Measurements from ENCODE around the gene BTG2. TPM values are rescaled to one million over a fixed set of nuclear protein-coding genes. Genes with fewer than 3 reads are reported as not detected.

BTG2 gene
- total RNA-seq, 4 donors from 2014 or later = 48.0 to 286 (median 74.9) TPM

DNA sequence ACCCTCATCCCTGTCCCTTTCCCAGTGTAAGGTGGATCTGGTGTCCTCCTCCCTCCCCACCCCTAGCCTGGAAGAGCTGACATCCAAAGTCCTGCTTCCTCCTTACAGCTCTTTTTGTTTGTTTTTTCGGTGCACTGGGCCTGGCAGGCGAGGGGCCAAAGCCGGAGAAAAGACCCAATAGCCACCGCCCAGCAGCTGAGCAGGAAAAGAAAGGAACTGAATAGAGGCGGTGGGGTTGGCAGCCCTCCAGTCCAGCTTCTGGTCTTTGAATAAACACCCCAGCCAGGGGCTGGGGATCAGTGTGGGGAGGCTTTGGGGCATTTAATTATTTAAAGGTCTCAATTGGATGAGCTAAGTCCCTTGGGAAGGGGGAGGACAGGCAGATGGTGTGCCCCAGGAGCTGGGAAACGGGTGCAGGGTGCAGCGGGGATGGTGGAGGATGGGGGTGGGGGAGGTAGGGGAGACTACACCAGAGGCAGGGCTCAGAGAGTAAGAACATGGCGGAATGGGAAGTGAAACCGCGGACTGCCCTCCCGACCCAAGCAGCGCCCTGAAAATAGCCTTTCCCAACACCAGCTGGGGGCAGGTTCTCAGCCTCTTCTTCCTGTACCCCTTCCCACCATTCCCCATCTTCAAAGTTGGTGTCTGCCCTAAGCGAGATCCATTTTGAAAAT lies 20.2 kb downstream of the BTG2 start:
- Histone ChIP-seq H3K9me3 (no peaks in the 10 kb centered on the region), H3K36me3 (no peaks in the 10 kb centered on the region), H3K4me3 (no peak overlapping the region), H3K27me3 (no peaks in the 10 kb centered on the region), H3K4me1 (peaks cover 30 to 38% of the 10 kb centered on the region in 2 donors), H3K27ac (peak overlapping the region; percentile 78 to 90 (median 86))
- in situ Hi-C loops (cut with MboI; ENCODE audit: low sequenced_read_pairs in 4 of 4) = loop anchor here in 1 of 4 donors (5.0 kb wide), 1 partner anchor 53 kb away; no protein-coding TSS in a partner anchor
- intact Hi-C loops (cut with DNase I; ENCODE audit: low total_unique reads) = loop anchor here (2.0 to 5.0 kb wide), 2 partner anchors 19 to 288 kb away; no protein-coding TSS in a partner anchor
- ATAC-seq (no peak), DNase-seq (peak; percentile 46 to 53)
- TF ChIP-seq, protein P1, sequence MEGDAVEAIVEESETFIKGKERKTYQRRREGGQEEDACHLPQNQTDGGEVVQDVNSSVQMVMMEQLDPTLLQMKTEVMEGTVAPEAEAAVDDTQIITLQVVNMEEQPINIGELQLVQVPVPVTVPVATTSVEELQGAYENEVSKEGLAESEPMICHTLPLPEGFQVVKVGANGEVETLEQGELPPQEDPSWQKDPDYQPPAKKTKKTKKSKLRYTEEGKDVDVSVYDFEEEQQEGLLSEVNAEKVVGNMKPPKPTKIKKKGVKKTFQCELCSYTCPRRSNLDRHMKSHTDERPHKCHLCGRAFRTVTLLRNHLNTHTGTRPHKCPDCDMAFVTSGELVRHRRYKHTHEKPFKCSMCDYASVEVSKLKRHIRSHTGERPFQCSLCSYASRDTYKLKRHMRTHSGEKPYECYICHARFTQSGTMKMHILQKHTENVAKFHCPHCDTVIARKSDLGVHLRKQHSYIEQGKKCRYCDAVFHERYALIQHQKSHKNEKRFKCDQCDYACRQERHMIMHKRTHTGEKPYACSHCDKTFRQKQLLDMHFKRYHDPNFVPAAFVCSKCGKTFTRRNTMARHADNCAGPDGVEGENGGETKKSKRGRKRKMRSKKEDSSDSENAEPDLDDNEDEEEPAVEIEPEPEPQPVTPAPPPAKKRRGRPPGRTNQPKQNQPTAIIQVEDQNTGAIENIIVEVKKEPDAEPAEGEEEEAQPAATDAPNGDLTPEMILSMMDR (IDR thresholded peaks at IDR 0.05 in 4 of 5, conservative IDR thresholded peaks at IDR 0.05 in 1 of 5) = no peak
- no peak for TF ChIP-seq POLR2A (IDR thresholded peaks at IDR 0.05)

DNA sequence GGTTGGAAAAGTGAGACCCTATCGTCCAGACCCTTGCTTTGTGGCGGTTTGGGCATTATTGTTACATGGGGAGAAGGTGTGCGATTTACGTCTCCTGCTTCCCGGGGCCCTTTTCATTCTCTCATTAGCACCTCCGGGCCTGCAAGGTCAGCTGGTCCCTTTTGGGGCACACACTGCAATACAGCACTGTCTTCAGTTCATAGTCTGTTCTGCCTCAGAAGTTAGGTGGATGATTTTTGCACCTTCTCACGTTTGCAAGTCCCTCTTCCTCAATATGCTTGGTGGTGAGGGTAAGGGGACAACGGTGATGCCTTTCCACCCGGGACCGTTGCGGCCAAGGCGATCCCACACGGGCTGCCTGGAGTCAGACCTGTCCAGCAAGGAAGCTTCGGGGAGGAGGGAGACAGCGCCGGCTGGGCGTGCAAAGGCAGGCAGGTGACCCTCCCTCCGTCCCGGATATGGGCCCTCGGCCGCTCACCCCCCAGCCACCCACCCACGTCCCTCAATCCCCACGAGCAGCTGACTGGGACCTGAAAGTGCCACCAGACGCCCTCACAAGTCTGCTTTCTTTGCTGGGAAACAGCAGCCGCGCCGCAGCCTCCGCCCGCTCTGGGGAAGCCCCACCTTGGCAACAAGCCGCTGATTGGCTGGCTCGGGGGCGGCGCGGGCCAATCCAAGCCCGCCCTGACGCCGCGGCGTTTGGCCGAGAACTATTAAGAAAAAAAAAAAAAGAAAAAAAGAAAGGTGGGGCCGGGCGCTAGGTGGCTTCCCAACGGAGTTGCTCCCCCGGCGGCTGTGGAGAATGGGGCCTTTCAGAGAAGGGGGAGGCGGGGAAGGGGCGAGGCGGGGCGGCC lies 21.7 kb downstream of the BTG2 start:
- Histone ChIP-seq H3K4me3 (peak overlapping the region; percentile 48 to 66 (median 62)), H3K9me3 (no peaks in the 10 kb centered on the region), H3K4me1 (peaks cover 24 to 31% of the 10 kb centered on the region in 2 donors), H3K36me3 (no peaks in the 10 kb centered on the region), H3K27ac (peak overlapping the region; percentile 78 to 90 (median 86)), H3K27me3 (no peaks in the 10 kb centered on the region)
- TF ChIP-seq, protein P1 (IDR thresholded peaks at IDR 0.05 in 4 of 5, conservative IDR thresholded peaks at IDR 0.05 in 1 of 5) = no peak
- TF ChIP-seq POLR2A (IDR thresholded peaks at IDR 0.05) = peak; percentile 39 to 73
- in situ Hi-C loops (cut with MboI; ENCODE audit: low sequenced_read_pairs in 4 of 4) = loop anchor here in 1 of 4 donors (5.0 kb wide), 1 partner anchor 55 kb away; no protein-coding TSS in a partner anchor
- DNase-seq (peak; percentile 86 to 87), ATAC-seq (peak; percentile 80 to 91)
- intact Hi-C loops (cut with DNase I; ENCODE audit: low total_unique reads) = loop anchor here (1.0 to 5.0 kb wide), 3 partner anchors 20 to 290 kb away; no protein-coding TSS in a partner anchor

DNA sequence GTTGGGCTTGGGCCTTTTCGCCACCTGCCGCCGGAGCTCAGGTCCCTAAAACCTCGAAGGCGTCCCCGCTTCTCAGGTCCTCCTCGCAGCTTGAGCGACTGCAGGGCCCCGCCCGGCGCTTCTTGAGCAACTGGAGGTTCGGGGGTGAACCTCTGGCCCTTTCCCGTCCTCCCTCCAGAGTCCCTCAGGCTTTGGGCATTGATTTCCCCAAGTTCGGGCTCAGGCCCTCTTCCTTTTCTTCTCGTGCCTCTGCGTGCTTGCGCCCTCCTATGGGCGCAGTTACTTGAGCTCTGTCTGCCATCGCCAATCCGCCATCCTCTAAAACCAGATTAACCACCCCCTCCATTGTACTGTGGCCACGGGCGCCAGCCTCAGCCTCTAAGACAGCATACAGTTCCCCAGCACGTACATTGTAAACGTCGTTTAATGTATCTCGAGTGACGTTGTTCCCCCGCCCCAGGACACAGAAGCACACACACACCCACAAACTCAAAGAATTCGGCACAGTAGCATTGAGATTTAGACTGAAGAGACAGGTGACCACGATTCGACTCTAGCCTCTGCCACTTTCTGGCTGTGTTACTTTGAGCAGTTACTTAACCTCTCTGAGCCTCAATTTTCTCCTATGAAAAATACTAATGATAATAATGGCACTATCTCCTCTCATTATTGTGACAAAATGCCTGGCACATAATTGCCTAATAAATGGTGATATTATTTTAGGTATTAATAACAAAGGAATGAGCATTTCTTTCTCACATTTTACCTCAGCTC lies 22.6 kb downstream of the BTG2 start:
- H3K4me1 ChIP-seq = peaks cover 23 to 25% of the 10 kb centered on the region in 2 donors
- no peaks in the 10 kb centered on the region for H3K9me3 ChIP-seq
- no peak for TF ChIP-seq POLR2A (IDR thresholded peaks at IDR 0.05)
- TF ChIP-seq, protein P1 (IDR thresholded peaks at IDR 0.05 in 4 of 5, conservative IDR thresholded peaks at IDR 0.05 in 1 of 5) = peak; percentile 39 to 67 (median 65)
- in situ Hi-C loops (cut with MboI; ENCODE audit: low sequenced_read_pairs in 4 of 4) (loop anchor here in 1 of 4 donors (5.0 kb wide), 1 partner anchor 56 kb away; no protein-coding TSS in a partner anchor), intact Hi-C loops (cut with DNase I; ENCODE audit: low total_unique reads) (loop anchor here (1.0 to 5.0 kb wide), 3 partner anchors 21 to 291 kb away; no protein-coding TSS in a partner anchor)
- H3K4me3 ChIP-seq = peak overlapping the region; percentile 48 to 66 (median 62)
- peak; percentile 53 to 71 for DNase-seq
- peak overlapping the region; percentile 78 to 90 (median 86) for H3K27ac ChIP-seq
- peak; percentile 75 to 77 for ATAC-seq
- H3K27me3 ChIP-seq = no peaks in the 10 kb centered on the region
- H3K36me3 ChIP-seq = no peaks in the 10 kb centered on the region

DNA sequence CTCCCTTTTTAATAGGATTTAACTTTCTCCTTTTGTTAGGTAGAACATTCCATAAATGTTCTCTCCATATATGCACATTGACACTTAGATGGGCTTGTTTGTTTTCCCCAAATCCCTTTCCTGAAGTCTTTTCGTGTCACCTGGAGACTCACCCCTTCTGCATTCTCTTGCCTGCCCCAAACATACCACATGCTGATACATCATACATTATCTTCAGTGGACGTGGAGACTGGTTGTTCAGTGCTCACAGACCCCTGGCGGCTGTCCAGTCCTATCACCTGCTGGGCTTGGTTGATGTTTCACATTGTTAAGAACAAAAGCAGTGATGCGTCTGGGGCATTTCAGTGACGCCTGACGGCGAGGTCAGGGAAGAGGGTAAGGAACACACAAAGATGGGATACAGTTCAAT lies 23.4 kb downstream of the BTG2 start:
- no peak for TF ChIP-seq POLR2A (IDR thresholded peaks at IDR 0.05)
- TF ChIP-seq, protein P1 (IDR thresholded peaks at IDR 0.05 in 4 of 5, conservative IDR thresholded peaks at IDR 0.05 in 1 of 5) = no peak
- H3K36me3 ChIP-seq = no peaks in the 10 kb centered on the region
- H3K9me3 ChIP-seq = no peaks in the 10 kb centered on the region
- no peaks in the 10 kb centered on the region for H3K27me3 ChIP-seq
- H3K27ac ChIP-seq = peak overlapping the region in 2 of 4 donors; percentile 3 to 89
- DNase-seq (no peak), ATAC-seq (no peak)
- intact Hi-C loops (cut with DNase I; ENCODE audit: low total_unique reads) (loop anchor here (5.0 kb wide), 1 partner anchor 291 kb away; no protein-coding TSS in a partner anchor), in situ Hi-C loops (cut with MboI; ENCODE audit: low sequenced_read_pairs in 4 of 4) (loop anchor here in 1 of 4 donors (5.0 kb wide), 1 partner anchor 56 kb away; no protein-coding TSS in a partner anchor)
- H3K4me1 ChIP-seq = peaks cover 16 to 23% of the 10 kb centered on the region in 2 donors
- no peak overlapping the region for H3K4me3 ChIP-seq

All from gastrocnemius medialis (tissue), 4 donors.